GM13976 (cell line): Measurements from ENCODE around the gene SNX20.

Source experiments
- DNase-seq: peaks from one replicate; pipeline ENCODE4 v3.0.0; 2012; ENCODE audit warnings: low spot score
- CTCF ChIP-seq: IDR thresholded peaks from 2 replicates; pipeline ENCODE4 v1.5.1; 2012; ENCODE audit warnings: borderline replicate concordance, mild to moderate bottlenecking; ENCODE audit not compliant: insufficient read depth; ENCODE audit errors: extremely low read depth, missing control alignments, control extremely low read depth
- in situ Hi-C: fragments of 300-500 bp; cut with MboI; formaldehyde crosslinking; loops from one replicate; pipeline ENCODE4 v1.12.0; 2022; ENCODE audit warnings: low sequenced_read_pairs, mixed read lengths, inconsistent platforms; ENCODE audit not compliant: unreplicated experiment

SNX20 gene

GRCh38 chr16:50642349-50642748, 38.8 kb downstream of the SNX20 start:
- no peak for DNase-seq
- in situ Hi-C loops: no loop called here
- no peak for TF ChIP-seq CTCF

- no peak for DNase-seq
- in situ Hi-C loops: no loop called here
- no peak for TF ChIP-seq CTCF
Measured at GRCh38 chr16:50641818-50642187, 39.3 kb downstream of the SNX20 start.

GRCh38 chr16:50640919-50641817, 39.9 kb downstream of the SNX20 start:
- no peak for TF ChIP-seq CTCF
- in situ Hi-C loops: no loop called here
- DNase-seq: no peak

GRCh38 chr16:50640391-50640790, 40.7 kb downstream of the SNX20 start:
- no peak for TF ChIP-seq CTCF
- in situ Hi-C loops: no loop called here
- no peak for DNase-seq

- no peak for TF ChIP-seq CTCF
- DNase-seq: no peak
- in situ Hi-C loops: no loop called here
Measured at GRCh38 chr16:50638816-50639670, 42.1 kb downstream of the SNX20 start.

GRCh38 chr16:50637716-50638602, 43.2 kb downstream of the SNX20 start:
- in situ Hi-C loops: no loop called here
- no peak for DNase-seq
- no peak for TF ChIP-seq CTCF
